Coronary artery (tissue), 2 donors: Measurements from ENCODE around the gene NRM.

Experiments
- DNase-seq: peaks from one replicate; pipeline ENCODE4 v3.0.0-alpha.2; 2017; ENCODE audit warnings: low spot score
- H3K27ac ChIP-seq, 2 donors: fragments of 200-600 bp; sonication (generic); one replicate each; pipeline ENCODE4 v1.5.1; 2016 to 2019
- H3K4me3 ChIP-seq: fragments of 200-600 bp; sonication (generic); 2 replicates; pipeline ENCODE4 v1.5.1; 2016; ENCODE audit warnings: mild to moderate bottlenecking, moderate library complexity
- CTCF ChIP-seq: fragments of 200-600 bp; sonication (generic); IDR thresholded peaks from one replicate; pipeline ENCODE4 v1.5.1; 2019; ENCODE audit warnings: antibody characterized with exemption

NRM gene

DNA sequence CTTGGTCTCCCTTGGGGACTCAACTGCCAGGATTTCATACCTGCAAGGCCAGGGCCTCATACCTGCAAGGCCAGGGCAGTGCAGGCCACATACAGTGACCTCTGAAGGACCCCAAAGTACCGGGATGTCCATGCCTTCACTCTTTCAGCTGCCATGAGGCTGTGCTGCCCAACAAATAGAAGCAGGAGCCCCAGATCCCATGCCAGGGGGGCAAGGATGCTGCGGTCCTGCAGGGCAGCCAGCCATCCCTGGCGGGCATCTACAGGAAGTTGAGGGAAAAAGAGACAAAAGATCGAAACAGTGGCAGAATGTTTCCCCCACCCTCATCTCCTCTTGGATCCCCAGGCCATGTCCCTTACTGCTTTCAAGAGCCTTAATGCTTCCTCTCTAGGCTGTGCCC, 799 bp downstream of the NRM start:
- H3K4me3 ChIP-seq: peak overlapping the region; percentile 81
- TF ChIP-seq CTCF: no peak
- no peak for DNase-seq
- H3K27ac ChIP-seq: peak overlapping the region; percentile 95 to 100

DNA sequence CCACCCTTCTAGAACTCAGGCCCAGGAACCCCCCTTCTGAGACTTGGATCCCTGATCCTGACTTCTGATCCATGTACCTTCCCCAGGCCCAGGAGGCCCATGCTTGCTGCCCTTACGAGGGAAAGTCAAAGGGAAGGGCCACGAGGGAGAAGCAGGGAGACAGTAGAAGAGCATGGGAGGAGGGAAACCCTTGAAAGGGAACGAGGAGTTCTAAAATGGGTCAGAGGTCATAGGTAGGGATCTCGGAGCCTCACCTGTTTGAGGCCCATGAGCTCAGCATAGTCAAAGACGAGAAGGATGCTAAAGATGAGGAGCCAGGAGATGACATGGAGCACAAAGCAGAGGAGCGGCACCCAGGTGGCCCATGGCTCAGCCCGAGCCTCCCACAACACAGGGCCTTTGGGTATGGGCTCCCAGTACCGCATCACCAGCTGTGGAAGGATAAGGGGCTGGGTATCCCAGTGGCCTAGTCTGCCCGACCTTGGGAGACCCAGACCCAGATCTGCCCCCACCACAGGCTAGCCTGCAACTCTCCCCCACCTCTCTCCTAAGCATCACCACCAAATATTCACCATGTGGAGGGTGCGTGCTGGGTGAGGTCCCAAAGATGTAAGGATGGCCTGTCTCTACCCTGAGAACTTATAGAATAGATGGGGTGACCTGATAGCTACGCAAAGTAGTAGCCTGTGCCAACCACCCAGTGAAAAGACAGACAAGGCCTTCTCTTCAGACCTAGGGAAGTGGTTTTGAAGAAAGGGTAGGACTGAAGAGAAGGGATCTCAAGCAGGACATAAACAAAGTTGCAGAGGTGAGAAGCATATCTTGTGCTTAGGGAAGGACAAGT, 1.5 kb downstream of the NRM start:
- DNase-seq: no peak
- Histone ChIP-seq H3K27ac (peak overlapping the region; percentile 95 to 100), H3K4me3 (no peak overlapping the region)
- no peak for TF ChIP-seq CTCF

DNA sequence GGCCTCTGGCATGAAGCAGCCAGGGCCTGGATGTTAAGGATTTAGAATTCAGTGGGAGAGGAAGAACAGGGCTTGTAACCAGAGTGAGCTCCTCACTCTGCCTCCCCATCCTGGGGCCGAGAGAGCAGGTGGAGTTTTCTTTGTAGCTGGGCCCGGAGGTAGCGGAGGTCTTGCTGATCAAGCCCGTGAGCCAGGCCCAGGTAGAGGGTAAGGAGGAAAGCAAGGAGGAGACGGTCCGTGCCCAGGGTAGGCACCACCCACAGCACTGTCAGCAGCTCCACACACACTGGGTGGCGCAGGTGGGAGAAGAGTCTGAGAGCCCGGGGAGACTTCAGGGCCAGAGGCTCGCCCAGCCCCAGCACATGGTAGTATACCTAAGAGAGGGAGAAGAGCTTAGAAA, 2.2 kb downstream of the NRM start:
- peak overlapping the region; percentile 95 to 100 for H3K27ac ChIP-seq
- DNase-seq: no peak
- TF ChIP-seq CTCF: no peak
- peak overlapping the region; percentile 91 for H3K4me3 ChIP-seq

DNA sequence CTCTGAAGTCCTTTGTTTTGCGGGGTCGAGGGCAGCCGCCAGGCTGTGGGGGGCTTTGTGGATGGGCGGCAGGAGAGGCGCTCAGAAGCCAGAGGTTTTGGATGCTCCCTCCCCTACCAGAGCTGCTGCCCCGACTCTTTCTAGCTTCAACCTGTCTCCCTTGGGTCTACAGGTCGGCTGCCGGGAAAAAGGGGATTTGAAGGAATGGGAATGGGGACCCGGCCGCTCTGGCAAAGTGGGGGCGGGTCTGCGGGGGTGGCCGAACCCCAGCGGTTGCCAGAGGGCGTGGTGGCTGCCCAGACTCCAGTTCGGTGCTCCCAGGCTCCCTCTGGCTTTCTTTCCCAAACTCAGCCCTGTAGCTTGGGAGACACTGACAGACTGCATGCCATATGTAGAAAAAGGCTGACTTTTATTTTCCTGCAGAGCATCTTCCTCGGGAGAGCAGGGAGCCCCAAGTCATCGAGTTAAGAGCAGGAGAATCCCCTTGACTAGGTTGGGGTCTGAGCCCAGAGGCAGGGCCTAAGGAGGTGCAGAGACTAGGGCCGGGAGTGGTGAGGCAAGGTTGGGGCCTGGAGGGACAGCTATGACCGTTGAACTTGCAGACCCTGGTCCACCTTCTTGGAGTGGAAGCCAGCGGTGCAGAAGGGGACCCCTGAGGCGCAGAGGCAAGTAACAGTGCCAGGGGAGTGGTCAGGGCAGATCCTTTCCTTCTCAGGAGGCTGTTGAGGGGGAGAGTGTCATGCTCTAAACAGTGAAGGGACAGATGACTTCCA, 2.9 kb downstream of the NRM start:
- peak overlapping the region; percentile 95 to 100 for H3K27ac ChIP-seq
- TF ChIP-seq CTCF: peak; percentile 29
- H3K4me3 ChIP-seq: peak overlapping the region; percentile 91
- peak; percentile 83 for DNase-seq

GRCh38 chr6:30686908-30687658, 3.7 kb downstream of the NRM start:
- TF ChIP-seq CTCF: no peak
- peak overlapping the region; percentile 95 to 100 for H3K27ac ChIP-seq
- peak overlapping the region; percentile 91 for H3K4me3 ChIP-seq
- DNase-seq: peak; percentile 99

DNA sequence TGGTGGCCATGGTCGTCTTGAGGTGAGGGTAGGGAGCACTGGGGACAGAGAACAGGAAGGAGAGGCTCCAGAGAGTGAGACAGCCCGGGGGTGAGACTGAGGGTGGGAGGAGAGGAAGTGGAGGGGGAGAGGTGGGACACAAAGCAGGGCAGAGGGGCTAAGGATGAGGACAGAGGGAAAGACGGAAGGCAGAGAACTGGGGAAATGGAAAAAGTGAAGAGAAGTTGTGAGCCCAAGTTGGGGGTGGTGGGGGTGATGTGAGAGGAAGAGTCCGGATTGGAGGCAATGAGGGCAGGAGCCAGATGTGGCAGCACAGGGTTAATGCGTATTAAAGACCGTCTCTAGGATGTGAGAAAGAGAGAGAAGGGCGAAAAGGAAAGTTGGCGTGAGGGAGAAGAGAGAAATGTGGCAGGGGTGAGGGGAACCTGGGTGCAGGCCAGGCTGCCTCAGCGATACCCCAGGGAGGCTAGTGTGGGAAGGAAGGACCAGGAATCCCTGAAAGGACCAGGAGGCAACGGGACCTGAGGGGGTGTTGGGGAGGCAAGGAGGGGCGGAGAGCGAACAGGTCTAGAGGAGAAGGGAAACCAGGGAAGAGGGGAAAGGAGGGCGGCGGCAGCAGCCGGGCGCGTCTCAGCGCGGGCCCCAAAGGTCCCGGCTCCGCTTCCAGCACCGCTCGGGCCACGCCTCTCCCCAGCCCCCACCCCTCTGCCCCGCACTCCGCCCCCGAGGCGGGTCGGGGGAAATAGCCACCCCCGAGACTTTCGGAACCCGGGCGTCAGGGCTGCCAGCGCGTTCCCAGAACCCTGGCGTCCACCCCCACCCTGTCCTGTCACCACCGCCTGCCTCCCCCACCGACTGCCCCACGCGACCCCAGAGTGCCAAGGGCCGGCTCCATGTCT, 4.5 kb downstream of the NRM start, which contains the start of gene PPP1R18:
Gene PPP1R18, minus strand, starts transcription at position 637 of the 899 bp plus-strand sequence. Its CDS starts 627 bp downstream, at position 10.
- Histone ChIP-seq H3K27ac (peak within 1 kb of the TSS; percentile 95 to 100), H3K4me3 (peak within 1 kb of the TSS; percentile 91)
- no peak for TF ChIP-seq CTCF
- peak; percentile 94 for DNase-seq
